T-helper 2 cell treated with Interferon-gamma antibody and Interleukin-4, amounts not matched to agents 100 ng/mL and 5 ng/mL, for 36 hours (primary cell): Measurements from ENCODE around the gene MAN2C1. TPM values are rescaled to one million over a fixed set of nuclear protein-coding genes. Genes with fewer than 3 reads are reported as not detected.
"Not testable (repeated sequence)": the region's sequence is repeated elsewhere in the genome, so short reads cannot be mapped to it uniquely, and the experiment has no call there.

Experiments
- intact Hi-C: fragments of 100-400 bp; cut with micrococcal nuclease; formaldehyde crosslinking; loops from one replicate; pipeline ENCODE4 v1.15.1; 2023
- total RNA-seq: library from RNA; stranded (reverse); gene quantifications from 2 replicates; pipeline ENCODE4 v1.2.3, GENCODE V29; 2022

MAN2C1 gene
- total RNA-seq, 1 donor from 2014 or later: 196 TPM

DNA sequence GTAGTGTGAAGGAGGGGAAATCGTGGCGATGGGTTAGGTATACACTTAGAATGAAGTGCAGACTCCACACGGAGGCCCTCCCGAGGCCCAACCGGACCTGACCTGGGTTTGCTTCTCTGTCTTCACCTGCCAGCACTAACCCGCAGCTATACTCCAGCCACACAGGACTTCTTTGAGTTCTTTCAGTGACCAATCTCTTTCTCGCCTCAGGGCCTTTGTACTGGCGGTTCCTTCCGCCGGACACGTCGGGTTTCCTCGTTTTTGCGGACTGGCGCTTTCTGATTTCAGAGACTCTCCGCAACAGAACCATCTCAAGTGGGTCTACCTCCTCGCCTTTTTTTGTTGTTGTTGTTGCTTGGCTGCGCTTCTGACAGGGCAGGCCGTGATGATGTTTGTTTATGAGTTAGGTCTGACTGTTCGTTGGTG lies 21.6 kb downstream of the MAN2C1 start, which contains the start of gene NEIL1:
Gene NEIL1 (plus strand): TSS at position 244 of the 426 bp plus-strand sequence. CDS start 1,867 bp downstream, outside the sequence.
- intact Hi-C loops: no loop called here

DNA sequence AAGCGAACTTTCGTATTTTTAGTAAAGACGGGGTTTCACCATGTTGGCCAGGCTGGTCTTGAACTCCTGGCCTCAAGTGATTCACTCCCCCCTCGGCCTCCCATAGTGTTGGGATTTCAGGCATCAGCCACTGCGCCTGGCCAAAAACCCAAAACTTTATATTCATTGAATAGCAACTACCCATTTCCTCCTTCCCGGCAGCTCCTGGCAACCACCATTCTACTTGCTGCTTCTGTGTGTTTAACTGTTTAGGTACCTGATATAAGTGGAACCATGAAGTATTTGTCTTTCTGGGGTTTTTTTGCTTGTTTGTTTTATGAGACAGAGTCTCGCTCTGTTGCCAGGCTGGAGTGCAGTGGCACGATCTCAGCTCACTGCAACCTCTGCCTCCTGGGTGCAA lies 24.5 kb downstream of the MAN2C1 start:
- intact Hi-C loops: not testable (repeated sequence)

DNA sequence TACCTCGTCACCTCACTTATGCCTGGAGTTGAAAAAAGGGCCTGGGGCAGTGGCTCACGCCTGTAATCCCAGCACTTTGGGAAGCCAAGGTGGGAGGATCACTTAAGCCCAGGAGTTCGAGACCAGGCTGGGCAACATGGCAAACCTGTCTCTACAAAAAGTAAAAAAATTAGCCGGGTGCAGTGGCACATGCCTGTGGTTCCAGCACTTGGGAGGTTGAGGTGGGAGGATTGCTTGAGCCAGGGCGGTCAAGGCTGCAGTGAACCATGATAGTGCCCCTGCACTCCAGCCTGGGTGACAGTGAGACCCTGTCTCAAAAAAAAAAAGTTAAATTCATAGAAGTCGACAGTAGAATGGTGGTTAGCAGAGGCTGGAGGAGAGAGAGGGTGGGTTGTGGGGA lies 26.2 kb downstream of the MAN2C1 start:
- intact Hi-C loops: no loop called here

DNA sequence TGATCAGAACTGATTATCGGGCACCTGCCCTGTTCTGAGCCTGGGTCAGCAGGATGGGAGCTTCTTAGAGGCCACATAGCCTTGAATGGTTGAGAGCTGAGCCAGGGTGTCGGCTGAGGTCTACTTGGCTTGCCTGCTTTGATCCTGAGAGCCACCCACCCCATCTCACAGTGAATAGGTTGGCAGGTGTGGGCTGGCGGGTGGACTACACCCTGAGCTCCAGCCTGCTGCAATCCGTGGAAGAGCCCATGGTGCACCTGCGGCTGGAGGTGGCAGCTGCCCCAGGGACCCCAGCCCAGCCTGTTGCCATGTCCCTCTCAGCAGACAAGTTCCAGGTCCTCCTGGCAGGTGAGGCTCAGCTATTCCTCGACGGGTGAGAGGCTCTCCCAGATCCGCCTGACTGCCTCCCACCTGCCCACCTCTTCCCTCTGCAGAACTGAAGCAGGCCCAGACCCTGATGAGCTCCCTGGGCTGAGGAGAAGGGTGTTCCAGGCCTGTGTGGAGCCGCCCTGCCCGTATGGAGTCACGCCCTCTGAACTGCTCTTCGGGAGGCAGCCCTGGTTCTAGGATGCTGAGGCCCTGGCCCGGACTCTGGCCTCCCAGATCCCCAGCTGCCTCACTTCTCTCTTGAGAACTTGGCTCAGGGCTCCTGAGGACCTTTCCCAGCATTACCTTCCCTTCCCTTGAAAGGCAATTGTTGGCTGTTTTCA lies 28.7 kb downstream of the MAN2C1 start:
- intact Hi-C loops: no loop called here

DNA sequence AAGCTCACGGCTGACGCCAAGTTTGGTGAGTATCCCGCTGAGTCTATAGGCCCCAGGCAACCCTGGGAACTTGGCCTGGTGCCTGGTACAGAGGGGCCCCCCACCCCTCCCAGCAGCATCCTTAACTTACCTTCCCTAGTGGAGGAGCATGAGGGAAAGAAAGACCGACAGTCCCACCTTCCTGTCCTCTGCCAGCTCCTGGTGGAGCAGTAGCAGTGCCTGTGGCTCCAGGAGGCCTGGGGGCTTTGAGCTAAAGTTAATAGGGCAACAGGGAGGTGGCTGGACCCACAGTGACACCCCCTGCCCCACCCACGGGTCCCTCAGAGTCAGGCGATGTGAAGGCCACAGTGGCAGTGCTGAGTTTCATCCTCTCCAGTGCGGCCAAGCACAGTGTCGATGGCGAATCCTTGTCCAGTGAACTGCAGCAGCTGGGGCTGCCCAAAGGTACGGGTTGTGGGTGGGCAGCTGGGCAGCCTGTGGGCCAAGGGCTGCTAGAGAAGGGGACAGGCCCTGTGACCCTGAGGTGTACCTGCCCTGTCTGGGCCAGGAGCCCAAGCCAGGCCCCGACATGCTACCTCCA lies 29.7 kb downstream of the MAN2C1 start:
- intact Hi-C loops: no loop called here

DNA sequence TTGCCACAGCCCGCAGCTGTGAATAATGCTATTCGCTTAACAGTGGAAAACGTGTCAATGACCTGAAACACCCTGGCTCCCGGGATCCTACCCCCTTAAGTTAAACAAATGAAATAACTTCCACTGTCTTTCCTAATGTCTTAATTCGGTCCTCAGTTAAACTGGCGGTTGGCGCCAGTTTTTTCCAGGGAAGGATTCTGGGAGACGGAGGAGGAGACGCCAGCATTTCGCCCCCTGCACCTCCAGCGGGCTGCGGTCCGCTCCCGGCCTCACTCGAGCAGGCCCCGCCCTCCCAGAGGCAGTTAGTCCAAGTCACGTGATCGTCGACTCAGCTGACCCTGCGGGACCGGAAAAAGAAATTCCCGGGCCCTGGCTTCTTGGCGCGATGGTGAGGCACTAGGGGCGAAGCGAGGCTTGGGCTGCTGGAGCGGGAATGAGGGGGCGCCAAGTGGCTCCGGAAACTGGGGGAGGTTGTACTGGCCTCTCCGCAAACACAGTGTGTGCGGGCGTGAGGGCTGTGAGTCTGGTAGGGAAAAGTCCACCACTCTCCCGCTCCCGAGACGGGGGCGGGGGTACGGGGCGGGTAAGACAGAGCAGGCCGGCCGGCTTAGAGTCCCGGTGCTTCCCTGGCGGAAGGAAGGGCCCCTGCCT lies 32.6 kb downstream of the MAN2C1 start, which contains the start of gene COMMD4:
Gene COMMD4 (plus strand): TSS at position 359 of the 651 bp plus-strand sequence. CDS start 27 bp downstream, at position 386.
- intact Hi-C loops: no loop called here

DNA sequence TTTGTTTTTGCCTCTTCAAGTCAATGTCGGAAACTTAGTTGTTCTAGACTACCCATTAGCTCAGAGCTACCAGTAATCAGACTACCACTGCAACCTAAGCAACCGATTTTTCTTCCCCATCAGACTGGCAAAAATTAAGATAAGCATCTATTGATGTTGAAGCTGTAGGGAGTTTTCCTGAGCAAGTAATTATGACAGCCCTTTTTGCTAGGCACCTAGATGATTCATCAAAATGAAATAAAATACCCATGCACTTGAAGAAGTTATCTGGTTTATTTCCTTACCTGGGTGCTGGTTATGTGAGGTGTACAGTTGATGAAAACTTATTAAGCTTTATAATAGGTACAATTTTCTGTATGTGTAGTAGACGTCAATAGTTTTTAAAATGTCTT lies 33.1 kb downstream of the MAN2C1 start:
- intact Hi-C loops: no loop called here

DNA sequence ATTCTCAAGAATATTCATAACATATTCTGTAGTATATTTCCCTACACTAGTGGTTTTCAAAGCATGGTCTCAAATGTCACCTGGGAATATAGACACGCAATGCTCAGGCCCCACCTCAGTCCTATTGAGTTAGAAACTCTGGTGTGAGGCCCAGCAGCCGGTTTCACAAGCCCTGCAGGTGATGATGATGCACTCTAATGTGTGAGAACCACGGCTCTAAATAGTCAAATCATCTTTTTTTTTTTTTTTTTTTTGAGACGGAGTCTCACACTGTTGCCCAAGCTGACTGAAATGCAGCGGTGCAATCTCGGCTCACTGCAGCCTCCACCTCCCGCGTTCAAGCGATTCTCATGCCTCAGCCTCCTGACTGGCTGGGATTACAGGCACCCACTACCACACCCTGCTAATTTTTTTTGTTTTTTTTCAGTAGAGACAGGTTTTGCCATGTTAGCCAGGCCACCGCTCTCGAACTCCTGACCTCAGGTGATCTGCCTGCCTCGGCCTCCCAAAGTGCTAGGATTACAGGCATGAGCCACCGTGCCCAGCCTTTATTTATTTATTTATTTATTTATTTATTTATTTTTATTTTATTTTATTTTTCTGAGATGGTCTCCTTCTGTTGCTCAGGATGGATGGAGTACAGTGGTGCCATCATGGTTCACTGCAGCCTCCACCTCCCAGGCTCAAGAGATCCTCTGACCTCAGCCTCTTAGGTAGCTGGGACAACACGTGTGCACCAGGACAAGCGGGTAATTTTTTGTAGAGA lies 34.6 kb downstream of the MAN2C1 start:
- intact Hi-C loops: not testable (repeated sequence)

DNA sequence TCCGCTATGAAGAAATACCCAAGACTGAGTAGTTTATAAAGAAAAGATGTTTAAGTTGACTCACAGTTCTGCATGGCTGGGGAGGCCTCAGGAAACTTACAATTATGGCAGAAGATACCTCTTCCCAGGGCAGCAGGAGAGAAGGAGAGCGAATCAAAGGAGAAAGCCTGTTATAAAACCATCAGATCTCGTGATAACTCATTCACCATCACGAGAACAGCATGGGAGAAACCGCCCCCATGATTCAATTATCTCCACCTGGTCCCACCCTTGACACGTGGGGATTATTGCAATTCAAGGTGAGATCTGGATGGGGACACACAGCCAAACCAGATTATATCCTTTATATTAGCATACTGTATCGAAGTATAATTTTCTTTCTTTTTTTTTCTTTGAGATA lies 36.3 kb downstream of the MAN2C1 start:
- intact Hi-C loops: not testable (repeated sequence)

DNA sequence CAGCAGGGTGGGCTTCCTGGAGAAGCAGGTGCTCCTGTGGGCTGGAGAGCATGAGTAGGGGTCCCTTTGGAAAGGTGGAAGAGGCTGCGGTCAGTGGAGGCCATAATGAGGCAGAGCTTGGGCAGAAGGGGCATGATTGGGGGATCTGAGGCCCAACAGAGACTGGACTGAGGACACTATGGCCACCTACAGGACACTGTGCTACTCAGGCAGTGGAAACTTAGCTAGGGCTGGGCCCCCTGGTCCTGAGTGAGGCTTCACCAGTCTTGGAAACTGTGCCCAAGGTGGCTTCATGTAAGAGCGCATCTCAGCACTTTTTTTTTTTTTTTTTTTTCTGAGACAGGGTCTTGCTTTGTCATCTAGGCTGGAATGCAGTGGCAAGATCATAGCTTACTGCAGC lies 38.8 kb downstream of the MAN2C1 start:
- intact Hi-C loops: no loop called here

DNA sequence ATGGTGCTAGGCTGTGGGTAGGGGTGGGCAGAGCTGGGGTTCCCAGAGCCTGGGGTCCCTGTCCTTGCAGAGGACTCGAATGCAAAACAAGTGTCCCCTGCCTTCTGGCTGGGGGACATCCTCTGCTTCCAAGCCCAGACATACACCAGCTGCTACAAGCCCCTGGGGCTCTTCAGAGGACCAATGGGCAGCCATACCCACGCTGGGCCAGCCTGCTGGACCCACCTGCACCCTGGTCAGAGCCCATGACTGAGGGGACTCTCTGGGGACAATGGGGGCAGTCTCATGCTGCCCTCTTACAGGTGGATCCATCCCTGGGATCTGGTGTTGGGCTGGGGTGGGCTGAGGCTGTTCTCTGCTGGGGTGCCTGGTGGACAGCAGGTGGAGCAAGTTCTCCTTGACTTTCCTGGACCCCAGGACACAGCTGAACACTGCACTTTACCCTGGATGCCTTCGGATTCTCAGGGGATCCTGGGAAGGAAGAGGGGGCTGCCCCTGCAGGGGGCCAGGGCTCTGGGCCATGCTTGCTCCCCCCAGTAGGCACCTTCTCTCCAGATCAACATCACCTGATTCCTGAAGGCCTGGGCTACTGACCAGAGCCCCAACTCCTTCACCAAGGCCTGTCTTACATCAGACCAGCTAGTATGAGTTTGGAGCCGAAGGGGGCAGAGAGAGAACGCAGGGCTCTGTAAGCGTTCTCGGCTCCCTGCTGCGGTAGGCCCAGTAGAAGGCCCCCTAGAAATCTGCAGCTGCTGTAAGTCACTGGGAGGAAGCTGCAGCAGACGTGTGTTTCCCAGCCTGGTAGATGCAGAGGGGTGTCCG lies 39.7 kb downstream of the MAN2C1 start:
- intact Hi-C loops: no loop called here

DNA sequence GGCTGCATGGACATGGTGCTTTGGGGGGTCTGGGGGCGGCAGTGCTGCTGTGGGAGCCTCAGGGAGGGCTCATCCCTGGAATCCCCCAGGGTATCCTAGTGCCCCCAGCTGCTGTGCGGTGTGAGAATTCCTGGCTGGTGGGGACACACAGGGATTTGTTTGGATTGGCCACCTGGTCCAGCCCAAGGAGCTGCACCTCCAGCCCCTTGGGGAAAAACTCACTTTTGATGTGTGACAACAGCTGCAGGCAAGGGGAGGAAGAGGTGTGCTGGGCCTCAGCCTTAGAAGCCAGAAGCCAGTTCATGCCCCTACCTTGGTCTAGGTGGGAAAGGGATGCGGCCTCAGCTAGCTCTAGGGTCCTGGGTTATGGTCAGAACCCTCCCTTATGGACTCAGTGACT lies 40.9 kb downstream of the MAN2C1 start:
- intact Hi-C loops: no loop called here

DNA sequence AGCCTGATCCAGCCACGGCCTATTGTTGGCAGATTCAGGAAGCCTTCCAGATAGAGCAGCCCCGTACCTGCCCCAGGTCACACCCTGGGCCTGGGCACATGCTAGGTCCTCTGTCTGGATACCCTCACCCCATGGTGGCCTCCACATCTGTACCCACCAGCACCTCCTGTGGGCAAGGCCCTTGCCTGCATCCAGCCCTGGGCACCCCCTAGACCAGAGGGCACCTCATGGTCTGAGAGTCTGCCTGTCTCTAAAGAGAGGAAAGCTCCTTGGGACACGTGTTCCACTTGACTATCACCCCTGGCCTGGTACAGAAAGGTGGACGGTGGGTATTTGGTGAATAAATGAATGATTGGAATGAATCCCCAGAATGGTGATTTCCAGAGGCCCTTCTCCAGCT lies 41.4 kb downstream of the MAN2C1 start:
- intact Hi-C loops: no loop called here

DNA sequence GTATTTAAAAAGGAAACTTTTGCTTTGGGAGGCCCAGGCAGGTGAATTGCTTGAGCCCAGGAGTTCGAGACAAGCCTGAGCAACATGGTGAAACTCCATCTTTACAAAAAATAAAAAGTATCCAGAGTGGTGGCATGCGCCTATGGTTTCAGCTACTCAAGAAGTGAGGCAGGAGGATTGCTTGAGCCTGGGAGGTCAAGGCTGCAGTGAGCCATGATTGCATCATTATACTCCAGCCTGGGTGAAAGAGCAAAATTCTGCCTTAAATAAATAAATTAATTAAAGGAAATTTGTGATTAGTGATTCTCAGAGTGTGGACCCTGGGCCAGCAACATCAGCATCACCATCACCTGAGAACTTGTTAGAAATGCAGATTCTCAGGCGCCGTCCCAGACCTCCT lies 42.5 kb downstream of the MAN2C1 start:
- intact Hi-C loops: no loop called here

DNA sequence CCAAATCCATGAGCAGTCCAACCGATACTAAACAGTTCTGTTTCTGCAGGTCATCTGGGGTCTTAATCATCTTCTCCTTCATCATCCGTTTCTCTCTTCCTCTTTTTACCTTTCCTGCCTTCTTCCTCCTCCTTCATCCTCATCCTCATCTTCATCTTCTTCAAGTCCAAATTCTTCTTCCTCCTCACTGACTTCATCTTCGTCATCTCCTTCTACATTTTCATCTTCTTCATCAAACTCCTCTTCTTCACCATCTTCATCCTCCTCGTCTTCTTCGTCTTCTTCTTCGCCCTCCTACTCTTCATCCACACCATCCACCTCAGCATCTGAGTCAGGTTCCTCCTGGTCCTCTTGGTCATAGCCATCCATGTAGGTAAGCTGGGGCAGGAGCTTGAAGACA lies 46.7 kb downstream of the MAN2C1 start:
- intact Hi-C loops: no loop called here

DNA sequence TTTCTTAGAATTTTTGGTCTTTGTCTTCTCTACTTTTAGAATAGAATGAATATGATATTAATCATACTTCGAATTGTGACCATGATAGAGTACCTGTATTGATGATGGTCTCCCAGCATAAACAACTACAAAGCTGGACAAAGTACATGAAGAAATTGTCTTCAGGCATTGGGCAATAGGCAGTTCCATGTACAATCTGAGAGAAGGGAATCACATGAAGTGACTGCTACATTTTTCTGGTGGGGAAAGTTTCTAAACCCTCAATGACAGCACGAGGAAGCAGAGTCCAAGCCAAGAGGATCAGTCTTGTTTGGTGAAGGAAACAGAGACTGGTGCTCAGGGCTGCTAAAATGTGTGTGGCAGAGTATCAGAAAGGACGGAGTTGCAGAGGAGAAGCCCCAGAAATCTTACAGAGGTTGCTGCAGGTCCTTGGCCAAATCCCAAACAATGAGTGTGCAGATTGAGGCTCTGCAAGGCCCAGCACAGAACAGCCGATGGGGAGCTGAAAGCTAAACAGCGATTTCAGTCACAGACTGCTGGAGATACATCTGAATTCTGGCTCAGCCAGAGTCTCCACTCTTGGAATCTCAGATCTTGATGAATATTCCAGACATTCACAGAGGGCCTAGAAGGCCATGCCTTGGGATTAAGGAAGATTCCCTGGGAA lies 49.0 kb downstream of the MAN2C1 start:
- intact Hi-C loops: not testable (repeated sequence)

DNA sequence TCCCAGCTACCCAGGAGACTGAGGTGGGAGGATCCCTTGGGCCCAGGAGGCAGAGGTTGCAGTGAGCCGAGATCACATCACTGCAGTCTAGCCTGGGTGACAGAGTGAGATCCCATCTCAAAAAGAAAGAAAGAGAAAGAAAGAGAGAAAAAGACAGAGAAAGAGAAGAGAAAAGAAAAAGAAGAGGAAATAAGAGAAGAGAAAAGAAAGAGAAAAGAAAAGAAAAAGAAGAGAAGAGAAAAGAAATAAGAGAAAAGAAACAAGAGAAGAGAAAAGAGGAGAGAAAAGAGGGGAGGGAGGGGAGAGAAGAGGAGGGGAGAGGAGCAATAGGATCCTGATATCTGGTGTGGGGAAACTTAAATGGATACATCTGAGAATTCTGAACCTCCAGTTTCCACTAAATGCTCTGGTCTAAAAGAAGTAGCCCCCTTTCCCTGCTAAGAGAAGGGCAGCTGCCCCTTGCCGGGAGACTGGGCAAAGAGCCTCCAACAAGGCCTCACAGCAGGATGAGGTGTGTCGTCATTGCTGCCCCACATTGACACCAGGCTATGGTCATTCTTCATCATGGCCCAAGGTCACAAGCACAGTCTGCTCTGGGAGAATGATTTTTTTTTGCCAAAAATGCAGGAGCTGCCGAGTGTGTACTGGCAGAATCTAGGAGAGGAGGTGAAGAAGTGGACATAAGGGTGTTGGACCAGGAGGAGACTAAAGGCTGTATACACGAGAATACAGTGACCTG lies 53.7 kb downstream of the MAN2C1 start:
- intact Hi-C loops: no loop called here

DNA sequence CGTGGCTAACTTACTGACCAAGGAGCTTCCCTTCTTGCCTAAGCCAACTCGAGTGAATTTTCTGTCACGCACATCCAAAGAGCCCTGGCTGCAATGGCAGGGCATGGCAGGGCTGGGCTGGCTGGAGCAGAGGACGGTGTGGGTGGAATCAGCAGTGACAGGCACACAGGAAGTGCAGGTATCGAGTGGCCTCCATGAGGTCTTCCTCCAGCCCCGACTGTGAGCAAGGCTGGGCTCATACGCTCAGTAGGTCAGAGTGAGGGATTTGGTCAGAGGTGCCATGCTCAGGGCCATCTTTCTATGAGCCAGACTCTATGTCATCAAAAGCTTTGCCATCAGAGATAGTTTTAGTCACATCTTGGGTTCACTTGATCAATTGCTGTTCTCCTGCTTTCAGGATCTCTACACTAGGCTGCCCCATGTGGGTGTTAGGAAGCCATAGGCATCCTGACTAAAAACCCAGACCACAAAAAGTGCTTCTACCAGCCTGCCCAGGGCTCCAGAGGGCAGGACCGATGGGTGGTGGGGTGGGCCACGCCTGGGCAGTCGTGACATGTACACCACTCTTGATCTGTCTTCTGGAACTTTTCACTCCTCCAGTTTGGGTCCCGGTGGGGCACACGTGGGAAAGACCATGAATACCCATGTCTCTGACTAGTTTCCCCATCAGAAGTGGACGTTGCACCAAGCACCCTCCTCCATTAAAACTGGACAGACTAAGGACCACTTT lies 55.1 kb downstream of the MAN2C1 start:
- intact Hi-C loops: no loop called here

DNA sequence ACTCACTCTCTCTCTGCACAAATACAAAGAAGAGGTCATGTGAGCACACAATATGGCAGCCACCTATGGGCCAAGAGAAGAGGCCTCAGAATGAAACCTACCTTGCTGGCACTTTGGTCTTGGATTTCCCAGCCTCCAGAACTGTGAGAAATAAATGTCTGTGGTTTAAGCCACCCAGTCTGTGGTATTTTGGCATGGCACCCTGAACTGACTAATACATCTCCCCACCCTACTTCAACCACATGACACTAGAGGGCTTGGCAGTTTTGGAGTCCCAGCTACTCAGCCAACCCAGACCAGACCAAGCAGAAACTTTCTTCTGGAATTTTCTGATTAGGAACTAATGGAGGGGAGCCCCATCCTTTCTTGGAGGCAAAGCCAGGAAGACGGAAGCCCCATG lies 55.9 kb downstream of the MAN2C1 start:
- intact Hi-C loops: not testable (repeated sequence)
